Measurements from ENCODE around the gene SERPINB11. TPM values are rescaled to one million over a fixed set of nuclear protein-coding genes. Genes with fewer than 3 reads are reported as not detected.
"Not testable (repeated sequence)": the region's sequence is repeated elsewhere in the genome, so short reads cannot be mapped to it uniquely, and the experiment has no call there.

Gene SERPINB11
- total RNA-seq, 1 donor from 2014 or later, result not detected

DNA sequence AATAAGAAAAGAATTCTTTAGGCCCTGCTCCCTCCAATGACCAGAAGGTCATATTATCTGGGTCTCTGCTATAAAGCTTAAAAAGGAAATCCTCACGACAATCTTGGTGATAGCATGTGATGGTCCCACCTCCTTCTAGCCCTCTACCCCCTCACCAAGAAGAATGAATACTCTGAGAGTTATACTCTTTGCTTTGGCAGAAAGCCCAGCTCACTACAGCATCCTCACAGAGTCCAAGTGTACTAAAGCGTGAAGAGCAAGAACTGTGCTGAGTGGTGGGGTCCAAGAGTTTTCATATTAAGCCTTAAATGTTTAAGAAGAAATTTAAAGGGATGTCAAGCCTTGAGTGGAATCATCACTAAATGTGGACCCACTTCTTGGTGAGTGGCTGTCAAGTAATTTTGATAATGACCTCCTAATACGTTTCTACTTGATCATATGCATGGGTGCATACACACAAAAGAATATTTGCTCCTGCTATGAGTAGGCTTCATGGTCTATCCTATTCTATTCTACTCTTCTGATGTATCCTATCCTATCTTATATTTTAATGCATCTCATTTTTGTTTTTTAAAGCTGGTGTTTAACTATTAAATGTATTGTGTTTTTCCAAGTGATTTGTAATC lies 56.0 kb downstream of the SERPINB11 start:
- no peaks in the 10 kb centered on the region for H3K4me1 Mint-ChIP-seq (ENCODE audit: unreplicated experiment)
- no peak overlapping the region for H3K27ac Mint-ChIP-seq (ENCODE audit: unreplicated experiment)
- peaks cover 11% of the 10 kb centered on the region for H3K36me3 Mint-ChIP-seq (ENCODE audit: low read depth, unreplicated experiment)
- no peak overlapping the region for H3K4me3 Mint-ChIP-seq (ENCODE audit: unreplicated experiment)
- H3K9me3 Mint-ChIP-seq (ENCODE audit: unreplicated experiment), result peaks cover 7% of the 10 kb centered on the region
- TF ChIP-seq CTCF (IDR thresholded peaks at IDR 0.05; ENCODE audit: unreplicated experiment), result no peak
- no peak for DNase-seq (ENCODE audit: low spot score)
- H3K27me3 Mint-ChIP-seq (ENCODE audit: unreplicated experiment), result peaks cover 4% of the 10 kb centered on the region

DNA sequence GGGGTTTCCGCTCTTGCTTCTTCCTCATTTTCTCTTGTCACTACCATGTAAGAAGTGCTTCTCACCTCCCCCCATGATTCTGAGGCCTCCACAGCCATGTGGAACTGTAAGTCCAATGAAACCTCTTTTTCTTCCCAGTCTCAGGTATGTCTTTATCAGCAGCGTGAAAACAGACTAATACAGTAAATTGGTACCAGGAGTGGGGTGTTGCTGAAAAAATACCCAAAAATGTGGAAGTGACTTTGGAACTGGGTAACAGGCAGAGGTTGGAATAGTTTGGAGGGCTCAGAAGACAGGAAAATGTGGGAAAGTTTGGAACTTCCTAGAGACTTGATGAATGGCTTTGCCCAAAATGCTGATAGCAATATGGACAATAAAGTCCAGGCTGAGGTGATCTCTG lies 57.0 kb downstream of the SERPINB11 start:
- not testable (repeated sequence) for H3K9me3 Mint-ChIP-seq (ENCODE audit: unreplicated experiment); H3K27me3 Mint-ChIP-seq (ENCODE audit: unreplicated experiment); H3K27ac Mint-ChIP-seq (ENCODE audit: unreplicated experiment); H3K4me1 Mint-ChIP-seq (ENCODE audit: unreplicated experiment); H3K4me3 Mint-ChIP-seq (ENCODE audit: unreplicated experiment); DNase-seq (ENCODE audit: low spot score)
- peaks cover 11% of the 10 kb centered on the region for H3K36me3 Mint-ChIP-seq (ENCODE audit: low read depth, unreplicated experiment)

DNA sequence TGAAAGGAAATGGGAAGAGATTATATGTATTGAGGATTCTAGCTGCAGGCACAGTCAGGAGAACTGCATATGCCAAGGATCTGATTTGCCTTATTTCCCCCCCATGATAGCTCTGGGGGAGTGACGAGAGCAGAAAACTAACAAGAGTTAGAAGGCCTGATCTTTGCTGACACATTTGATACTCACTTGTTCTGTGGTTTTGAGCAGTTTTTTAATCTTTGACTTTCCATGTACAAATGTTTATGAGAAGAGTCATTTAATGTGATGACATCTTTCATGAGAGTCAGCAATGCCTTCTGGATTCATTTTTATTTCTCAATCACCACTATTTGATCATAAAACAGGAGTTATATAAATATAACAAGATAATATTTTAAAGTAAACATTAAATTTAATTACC lies 59.8 kb downstream of the SERPINB11 start:
- no peak for TF ChIP-seq CTCF (IDR thresholded peaks at IDR 0.05; ENCODE audit: unreplicated experiment)
- Mint-ChIP-seq H3K36me3 (ENCODE audit: low read depth, unreplicated experiment) (peaks cover 11% of the 10 kb centered on the region), H3K4me1 (ENCODE audit: unreplicated experiment) (no peaks in the 10 kb centered on the region), H3K9me3 (ENCODE audit: unreplicated experiment) (peaks cover 7% of the 10 kb centered on the region), H3K27me3 (ENCODE audit: unreplicated experiment) (peaks cover 1% of the 10 kb centered on the region), H3K4me3 (ENCODE audit: unreplicated experiment) (no peak overlapping the region), H3K27ac (ENCODE audit: unreplicated experiment) (no peak overlapping the region)
- DNase-seq (ENCODE audit: low spot score), result no peak

DNA sequence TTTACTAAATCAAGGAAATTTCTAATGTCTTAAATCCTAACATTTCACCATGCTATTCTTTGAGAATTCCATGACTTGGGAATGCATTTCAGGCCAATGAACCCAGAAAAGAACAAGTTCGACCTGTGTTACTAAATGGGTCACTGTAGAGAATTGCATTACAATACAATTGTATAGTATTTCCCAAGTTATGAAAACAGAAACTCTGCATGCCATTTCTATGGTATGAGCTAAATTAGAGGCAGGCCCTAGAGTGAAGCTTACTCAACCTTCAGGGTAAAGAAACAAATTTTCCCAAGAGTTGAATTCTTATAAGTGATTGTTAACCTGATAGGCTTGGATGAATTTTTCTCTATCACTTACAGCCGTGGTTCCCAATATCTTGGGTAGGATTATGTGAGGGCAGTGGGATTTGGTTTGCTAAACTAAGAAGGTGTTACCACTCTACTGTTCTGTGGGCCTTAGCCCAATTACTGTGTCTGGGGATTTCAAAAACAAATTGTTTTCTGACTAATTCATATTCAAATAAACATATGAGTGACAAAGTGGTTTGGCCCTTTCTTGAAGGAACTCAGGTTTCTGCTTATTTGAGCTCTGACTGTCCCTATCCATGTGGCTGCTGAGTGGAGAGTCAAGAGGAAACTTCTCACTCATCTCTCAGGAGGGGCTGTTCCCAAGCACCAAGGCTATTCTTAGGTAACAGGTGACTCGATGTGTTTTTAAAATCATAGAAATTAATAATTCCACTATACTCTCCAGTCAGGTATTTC lies 61.3 kb downstream of the SERPINB11 start:
- peaks cover 1% of the 10 kb centered on the region for H3K27me3 Mint-ChIP-seq (ENCODE audit: unreplicated experiment)
- peaks cover 7% of the 10 kb centered on the region for H3K9me3 Mint-ChIP-seq (ENCODE audit: unreplicated experiment)
- DNase-seq (ENCODE audit: low spot score), result no peak
- peaks cover 11% of the 10 kb centered on the region for H3K36me3 Mint-ChIP-seq (ENCODE audit: low read depth, unreplicated experiment)
- TF ChIP-seq CTCF (IDR thresholded peaks at IDR 0.05; ENCODE audit: unreplicated experiment), result no peak
- H3K27ac Mint-ChIP-seq (ENCODE audit: unreplicated experiment), result no peak overlapping the region
- no peak overlapping the region for H3K4me3 Mint-ChIP-seq (ENCODE audit: unreplicated experiment)
- H3K4me1 Mint-ChIP-seq (ENCODE audit: unreplicated experiment), result no peaks in the 10 kb centered on the region

DNA sequence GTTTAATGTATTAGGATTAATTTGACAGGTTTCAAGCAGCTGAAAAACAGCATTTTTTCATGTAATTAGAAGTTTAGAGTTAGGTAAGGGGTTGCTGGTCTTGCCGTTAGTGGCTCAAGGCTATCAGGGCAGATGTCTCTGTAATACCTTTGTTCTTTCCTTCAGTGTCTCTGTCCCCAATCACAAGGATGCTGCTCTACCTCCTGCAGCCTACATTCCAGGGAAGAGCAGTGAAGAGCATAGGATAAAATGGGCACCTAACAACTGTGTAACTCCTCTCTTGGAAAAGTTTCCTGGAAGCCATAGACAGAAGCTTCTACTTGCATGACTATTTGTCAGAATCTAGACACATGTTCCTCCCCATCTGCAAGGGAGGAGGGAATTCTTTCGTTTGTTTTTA lies 63.1 kb downstream of the SERPINB11 start:
- Mint-ChIP-seq H3K36me3 (ENCODE audit: low read depth, unreplicated experiment) (peaks cover 4% of the 10 kb centered on the region), H3K27ac (ENCODE audit: unreplicated experiment) (no peak overlapping the region), H3K27me3 (ENCODE audit: unreplicated experiment) (peaks cover 1% of the 10 kb centered on the region), H3K4me3 (ENCODE audit: unreplicated experiment) (no peak overlapping the region), H3K4me1 (ENCODE audit: unreplicated experiment) (peaks cover 3% of the 10 kb centered on the region), H3K9me3 (ENCODE audit: unreplicated experiment) (no peaks in the 10 kb centered on the region)
- DNase-seq (ENCODE audit: low spot score), result no peak
- no peak for TF ChIP-seq CTCF (IDR thresholded peaks at IDR 0.05; ENCODE audit: unreplicated experiment)

Other genes starting within 250 kb of the SERPINB11 start
- gene SERPINB5, start 226.0 kb upstream of the SERPINB11 start, total RNA-seq (ENCODE audit: unreplicated experiment), result not detected
- not detected for gene SERPINB12, start 160.6 kb upstream of the SERPINB11 start, total RNA-seq (ENCODE audit: unreplicated experiment)
- not detected for gene SERPINB13, start 115.6 kb upstream of the SERPINB11 start, total RNA-seq (ENCODE audit: unreplicated experiment)
- gene SERPINB4, start 58.7 kb upstream of the SERPINB11 start, total RNA-seq (ENCODE audit: unreplicated experiment), result 0.41 TPM
- gene SERPINB3, start 41.1 kb upstream of the SERPINB11 start, total RNA-seq (ENCODE audit: unreplicated experiment), result not detected
- not detected for gene SERPINB7, start 72.5 kb downstream of the SERPINB11 start, total RNA-seq (ENCODE audit: unreplicated experiment)
- gene SERPINB2, start 184.7 kb downstream of the SERPINB11 start, total RNA-seq (ENCODE audit: unreplicated experiment), result not detected
- gene SERPINB10, start 205.0 kb downstream of the SERPINB11 start, total RNA-seq (ENCODE audit: unreplicated experiment), result not detected
- gene HMSD, start 246.3 kb downstream of the SERPINB11 start, total RNA-seq (ENCODE audit: unreplicated experiment), result not detected